Activated T-helper 1 cell treated with anti-CD3 and anti-CD28 coated beads, Interleukin-12 subunit alpha, Interleukin-12 subunit beta, Interleukin-2, Interleukin-4 antibody, amounts not matched to agents 30 ng/mL and 10 ng/mL and 1 ng/mL, durations not matched to agents 14 hours and 24 hours and 36 hours (primary cell): ENCODE data around the gene COPS4. TPM values are rescaled to one million over a fixed set of nuclear protein-coding genes. Genes with fewer than 3 reads are reported as not detected.
"Not testable (repeated sequence)": the region's sequence is repeated elsewhere in the genome, so short reads cannot be mapped to it uniquely, and the experiment has no call there.

Experiments
- DNase-seq: peaks from one replicate; pipeline ENCODE4 v3.0.0; 2021; ENCODE audit warnings: low spot score
- H3K27ac Mint-ChIP-seq: one replicate; pipeline ENCODE4 v1.8.0; 2021; ENCODE audit warnings: mild to moderate bottlenecking, mixed read lengths
- H3K27me3 Mint-ChIP-seq: one replicate; pipeline ENCODE4 v1.8.0; 2022; ENCODE audit warnings: mild to moderate bottlenecking, moderate library complexity, mixed read lengths; ENCODE audit not compliant: insufficient read depth
- H3K36me3 Mint-ChIP-seq: one replicate; pipeline ENCODE4 v1.8.0; 2021; ENCODE audit warnings: low read depth, mixed read lengths
- H3K4me1 Mint-ChIP-seq: one replicate; pipeline ENCODE4 v1.8.0; 2021; ENCODE audit warnings: low read depth, mixed read lengths
- H3K4me3 Mint-ChIP-seq: one replicate; pipeline ENCODE4 v1.8.0; 2021; ENCODE audit warnings: mild to moderate bottlenecking, moderate library complexity, mixed read lengths
- H3K9me3 Mint-ChIP-seq: one replicate; pipeline ENCODE4 v1.8.0; 2021; ENCODE audit warnings: mixed read lengths
- intact Hi-C: fragments of 100-400 bp; cut with micrococcal nuclease; formaldehyde crosslinking; loops from one replicate; pipeline ENCODE4 v1.15.1; 2024
- total RNA-seq: library from RNA; stranded (reverse); gene quantifications from 2 replicates; pipeline ENCODE4 v1.2.3, GENCODE V29; 2022

The COPS4 gene
- total RNA-seq, 1 donor from 2014 or later, result 35.8 TPM

GRCh38 chr4:83011689-83012199 is 23.2 kb upstream of the COPS4 start:
- peak overlapping the region; percentile 96 for H3K4me3 Mint-ChIP-seq
- no peaks in the 10 kb centered on the region for H3K36me3 Mint-ChIP-seq
- intact Hi-C loops, result loop anchor here (1.0 to 10.0 kb wide), 7 partner anchors 99 to 1537 kb away; partner anchors contain the start of genes ENOPH1, HELQ, HNRNPDL and RASGEF1B
- no peaks in the 10 kb centered on the region for H3K9me3 Mint-ChIP-seq
- DNase-seq, result no peak
- H3K4me1 Mint-ChIP-seq, result peaks cover 52% of the 10 kb centered on the region
- no peaks in the 10 kb centered on the region for H3K27me3 Mint-ChIP-seq
- peak overlapping the region; percentile 90 for H3K27ac Mint-ChIP-seq

DNA sequence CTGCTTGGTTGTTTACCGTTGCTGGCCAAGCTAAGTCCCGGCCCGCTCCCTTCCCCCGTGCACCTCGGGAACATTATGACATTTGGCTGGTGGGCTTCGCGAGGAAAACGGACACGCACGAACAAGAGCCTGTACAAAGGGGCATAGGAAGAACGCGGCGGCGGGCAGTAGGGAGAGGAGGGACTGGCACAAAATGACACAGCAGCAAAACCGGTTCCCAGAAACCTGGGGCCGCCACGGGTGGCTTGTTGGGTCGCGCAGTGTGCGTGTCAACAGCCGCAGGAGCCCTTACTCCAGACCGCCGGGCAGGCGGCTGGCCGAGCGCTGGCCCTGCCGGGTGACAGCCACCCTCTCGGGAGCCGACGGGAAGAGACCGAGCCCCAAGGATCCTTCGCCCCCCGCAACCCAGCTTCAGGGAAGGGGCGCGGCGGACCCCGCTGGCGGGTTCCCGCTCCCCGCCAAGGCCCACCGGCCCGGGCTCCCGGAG is 22.7 kb upstream of the COPS4 start:
- no peaks in the 10 kb centered on the region for H3K36me3 Mint-ChIP-seq
- peak; percentile 26 for DNase-seq
- peak overlapping the region; percentile 96 for H3K4me3 Mint-ChIP-seq
- H3K4me1 Mint-ChIP-seq, result peaks cover 51% of the 10 kb centered on the region
- H3K27ac Mint-ChIP-seq, result peak overlapping the region; percentile 90
- no peaks in the 10 kb centered on the region for H3K9me3 Mint-ChIP-seq
- no peaks in the 10 kb centered on the region for H3K27me3 Mint-ChIP-seq
- intact Hi-C loops, result loop anchor here (1.0 to 10.0 kb wide), 5 partner anchors 98 to 1537 kb away; partner anchors contain the start of genes HELQ and RASGEF1B

DNA sequence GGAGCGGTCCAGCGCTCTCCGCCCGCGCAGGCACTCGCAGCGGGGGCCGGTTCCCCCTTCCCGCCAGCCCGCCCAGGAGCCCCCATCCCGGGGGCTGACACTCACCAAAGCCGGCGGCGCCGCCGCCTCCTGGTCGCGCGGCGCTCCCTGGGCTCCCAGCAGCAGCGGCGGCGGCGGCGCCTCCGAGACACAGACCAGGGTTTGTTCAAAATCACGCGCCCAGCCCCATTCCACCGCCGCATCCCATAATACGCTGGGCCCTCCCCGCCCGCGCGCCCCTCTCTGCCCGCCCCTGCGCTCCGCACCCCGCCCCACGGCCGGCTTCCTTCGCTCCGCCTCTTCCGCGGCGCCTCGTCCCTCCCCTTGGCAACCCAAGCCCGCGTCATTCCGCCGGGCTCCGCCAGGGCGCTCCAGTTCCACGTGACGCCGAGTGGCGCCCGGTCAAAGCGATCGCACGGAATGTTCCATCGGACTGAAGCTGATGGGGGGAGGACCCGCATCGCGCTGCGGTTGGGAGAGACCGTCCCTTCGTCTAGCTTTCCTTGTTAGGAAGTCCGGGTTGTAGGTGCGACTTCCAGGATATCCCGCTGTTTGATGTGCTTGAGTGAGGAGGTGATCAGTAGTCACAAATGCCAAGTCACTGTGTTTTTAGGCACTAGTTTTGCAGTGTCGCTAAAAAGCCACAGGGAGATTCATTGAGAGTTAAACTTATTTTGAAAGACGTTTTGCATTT is 22.1 kb upstream of the COPS4 start:
- Mint-ChIP-seq H3K4me1 (peaks cover 45% of the 10 kb centered on the region), H3K27me3 (no peaks in the 10 kb centered on the region), H3K27ac (peak overlapping the region; percentile 92), H3K4me3 (peak overlapping the region; percentile 91), H3K9me3 (no peaks in the 10 kb centered on the region), H3K36me3 (no peaks in the 10 kb centered on the region)
- peak; percentile 97 for DNase-seq
- intact Hi-C loops, result loop anchor here (1.0 to 10.0 kb wide), 9 partner anchors 21 to 1538 kb away; partner anchors contain the start of genes COQ2, HELQ and RASGEF1B

GRCh38 chr4:83013420-83013867 is 21.5 kb upstream of the COPS4 start:
- H3K4me3 Mint-ChIP-seq, result peak overlapping the region; percentile 91
- H3K4me1 Mint-ChIP-seq, result peaks cover 40% of the 10 kb centered on the region
- no peaks in the 10 kb centered on the region for H3K36me3 Mint-ChIP-seq
- no peak for DNase-seq
- H3K27me3 Mint-ChIP-seq, result no peaks in the 10 kb centered on the region
- peak overlapping the region; percentile 92 for H3K27ac Mint-ChIP-seq
- intact Hi-C loops, result loop anchor here (1.0 to 10.0 kb wide), 6 partner anchors 21 to 1539 kb away; partner anchors contain the start of genes COQ2 and RASGEF1B
- H3K9me3 Mint-ChIP-seq, result no peaks in the 10 kb centered on the region

- Mint-ChIP-seq H3K36me3 (no peaks in the 10 kb centered on the region), H3K9me3 (no peaks in the 10 kb centered on the region), H3K27me3 (no peaks in the 10 kb centered on the region), H3K4me3 (peak overlapping the region; percentile 91), H3K27ac (peak overlapping the region; percentile 26), H3K4me1 (peaks cover 38% of the 10 kb centered on the region)
- intact Hi-C loops, result loop anchor here (1.0 to 10.0 kb wide), 6 partner anchors 20 to 1539 kb away; partner anchors contain the start of genes COQ2 and RASGEF1B
- no peak for DNase-seq
These were observed 21.1 kb upstream of the COPS4 start for GRCh38 chr4:83013902-83014301.

DNA sequence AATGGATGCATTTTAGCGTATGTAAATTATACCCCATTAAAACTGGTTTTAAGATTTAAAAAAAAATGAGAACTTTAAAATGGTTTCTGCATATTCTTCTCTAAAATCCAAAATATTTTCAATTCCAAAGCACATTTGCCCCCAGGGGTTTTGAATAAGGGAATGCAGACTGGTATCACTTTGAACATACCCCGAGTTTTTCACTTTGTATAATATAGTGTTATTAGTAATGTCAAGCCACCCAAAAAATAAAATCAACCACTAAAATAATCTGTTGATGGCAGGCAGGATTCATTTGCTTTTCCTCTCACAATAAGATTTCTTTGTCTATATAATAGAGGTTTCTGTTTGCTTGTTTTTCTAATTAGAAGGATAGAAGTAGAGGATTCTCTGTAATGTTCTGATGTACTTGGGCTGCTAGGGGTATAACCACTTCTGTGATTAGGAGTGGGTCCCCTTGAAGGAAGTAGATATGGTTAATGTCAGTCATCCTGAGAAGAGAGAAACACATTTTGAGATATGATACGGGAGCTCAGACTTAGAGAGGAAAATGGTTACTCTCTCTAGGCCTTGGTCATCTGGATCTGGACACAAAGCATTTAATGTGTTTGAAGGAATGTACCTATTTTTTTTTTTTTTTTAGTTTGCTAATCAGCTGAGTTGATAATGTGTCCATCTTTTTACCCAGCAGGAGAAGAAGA is 15.0 kb upstream of the COPS4 start:
- Mint-ChIP-seq H3K4me3 (no peak overlapping the region), H3K36me3 (no peaks in the 10 kb centered on the region), H3K27me3 (no peaks in the 10 kb centered on the region), H3K27ac (no peak overlapping the region), H3K4me1 (peaks cover 9% of the 10 kb centered on the region), H3K9me3 (peaks cover 2% of the 10 kb centered on the region)
- intact Hi-C loops, result loop anchor here (10.0 kb wide), 1 partner anchor 1545 kb away; the partner anchor contains the start of gene RASGEF1B
- DNase-seq, result no peak

- no peaks in the 10 kb centered on the region for H3K36me3 Mint-ChIP-seq
- peaks cover 11% of the 10 kb centered on the region for H3K9me3 Mint-ChIP-seq
- no peak overlapping the region for H3K27ac Mint-ChIP-seq
- peaks cover 3% of the 10 kb centered on the region for H3K27me3 Mint-ChIP-seq
- intact Hi-C loops, result no loop called here
- peaks cover 9% of the 10 kb centered on the region for H3K4me1 Mint-ChIP-seq
- DNase-seq, result no peak
- no peak overlapping the region for H3K4me3 Mint-ChIP-seq
These were observed 12.1 kb upstream of the COPS4 start for GRCh38 chr4:83022724-83023450.

DNA sequence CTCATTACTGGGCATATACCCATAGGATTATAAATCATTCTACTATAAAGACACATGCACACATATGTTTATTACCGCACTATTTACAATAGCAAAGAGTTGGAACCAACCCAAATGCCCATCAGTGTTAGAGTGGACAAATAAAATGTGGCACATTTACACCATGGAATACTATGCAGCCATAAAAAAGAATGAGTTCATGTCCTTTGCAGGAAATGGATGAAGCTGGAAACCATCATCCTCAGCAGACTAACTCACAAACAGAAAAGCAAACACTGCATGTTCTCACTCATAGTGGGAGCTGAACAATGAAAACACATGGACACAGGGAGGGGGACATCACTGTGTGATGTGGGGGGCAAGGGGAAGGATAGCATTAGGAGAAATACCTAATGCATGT is 11.4 kb upstream of the COPS4 start:
- DNase-seq, H3K27me3 Mint-ChIP-seq, H3K4me3 Mint-ChIP-seq, H3K27ac Mint-ChIP-seq, intact Hi-C loops, H3K4me1 Mint-ChIP-seq, H3K36me3 Mint-ChIP-seq: not testable (repeated sequence)
- H3K9me3 Mint-ChIP-seq, result peaks cover 11% of the 10 kb centered on the region

GRCh38 chr4:83024233-83024632 is 10.8 kb upstream of the COPS4 start:
- peaks cover 3% of the 10 kb centered on the region for H3K27me3 Mint-ChIP-seq
- no peak overlapping the region for H3K27ac Mint-ChIP-seq
- no peaks in the 10 kb centered on the region for H3K36me3 Mint-ChIP-seq
- H3K4me3 Mint-ChIP-seq, result no peak overlapping the region
- intact Hi-C loops, result no loop called here
- peaks cover 11% of the 10 kb centered on the region for H3K9me3 Mint-ChIP-seq
- no peak for DNase-seq
- H3K4me1 Mint-ChIP-seq, result peaks cover 9% of the 10 kb centered on the region

DNA sequence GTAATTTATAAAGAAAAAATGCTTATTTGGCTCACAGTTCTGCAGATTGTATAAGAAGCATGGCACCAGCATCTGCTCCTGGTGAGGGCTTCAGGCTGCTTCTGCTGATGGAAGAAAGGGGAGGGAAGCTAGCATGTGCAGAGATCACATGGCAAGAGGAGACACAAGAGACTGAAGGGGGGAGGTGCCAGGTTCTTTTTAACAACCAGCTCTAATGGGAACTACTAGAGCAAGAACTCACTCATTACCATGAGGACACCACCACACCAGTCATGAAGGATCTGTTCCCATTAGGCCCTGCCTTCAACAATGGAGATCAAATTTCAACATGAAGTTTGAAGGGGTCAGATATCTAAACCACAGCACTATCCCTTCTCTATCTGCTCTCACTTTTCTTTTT is 9.4 kb upstream of the COPS4 start:
- Mint-ChIP-seq H3K4me3 (no peak overlapping the region), H3K9me3 (peaks cover 11% of the 10 kb centered on the region), H3K27me3 (peaks cover 7% of the 10 kb centered on the region), H3K36me3 (no peaks in the 10 kb centered on the region), H3K4me1 (no peaks in the 10 kb centered on the region), H3K27ac (no peak overlapping the region)
- DNase-seq, result no peak
- intact Hi-C loops, result no loop called here

GRCh38 chr4:83028976-83029375 is 6.0 kb upstream of the COPS4 start:
- Mint-ChIP-seq H3K27ac (no peak overlapping the region), H3K9me3 (peaks cover 11% of the 10 kb centered on the region), H3K27me3 (peaks cover 10% of the 10 kb centered on the region), H3K4me3 (no peak overlapping the region), H3K4me1 (no peaks in the 10 kb centered on the region), H3K36me3 (no peaks in the 10 kb centered on the region)
- intact Hi-C loops, result no loop called here
- no peak for DNase-seq

GRCh38 chr4:83029688-83030087 is 5.3 kb upstream of the COPS4 start:
- no peak overlapping the region for H3K4me3 Mint-ChIP-seq
- H3K27ac Mint-ChIP-seq, result no peak overlapping the region
- H3K36me3 Mint-ChIP-seq, result no peaks in the 10 kb centered on the region
- DNase-seq, result no peak
- H3K4me1 Mint-ChIP-seq, result no peaks in the 10 kb centered on the region
- peaks cover 11% of the 10 kb centered on the region for H3K9me3 Mint-ChIP-seq
- H3K27me3 Mint-ChIP-seq, result peaks cover 12% of the 10 kb centered on the region
- intact Hi-C loops, result loop anchor here (10.0 kb wide), 2 partner anchors 565 to 745 kb away; no protein-coding TSS in a partner anchor
